Gastrocnemius medialis (tissue), 4 donors: ENCODE data around the gene METTL23. TPM values are rescaled to one million over a fixed set of nuclear protein-coding genes. Genes with fewer than 3 reads are reported as not detected.
A peak's percentile ranks its signal among the peaks of the same experiment; 100 is the strongest.

Experiments used
- ATAC-seq, 2 donors: fragments of 150-250 bp; one replicate each; pipeline ENCODE4 v1.9.1; 2016
- DNase-seq, 2 donors: peaks; one replicate each; pipeline ENCODE4 v3.0.0-alpha.2; 2019
- H3K27ac ChIP-seq, 4 donors: fragments of 200-600 bp; sonication (generic); 1 replicate in 1 of 4; 2 replicates in 3 of 4; pipeline ENCODE4 v1.5.1; 2016 to 2018; ENCODE audit warnings: mild to moderate bottlenecking in 2 of 4, moderate library complexity in 1 of 4
- H3K27me3 ChIP-seq, 3 donors: fragments of 200-600 bp; sonication (generic) in 2 of 3; 1 replicate in 1 of 3; 2 replicates in 2 of 3; pipeline versions ENCODE4 v1.5.1 to v1.6.0; 2016 to 2019; ENCODE audit warnings: mild to moderate bottlenecking in 1 of 3, moderate library complexity in 1 of 3
- H3K36me3 ChIP-seq, 2 donors: fragments of 200-600 bp; sonication (generic) in 1 of 2; one replicate each; pipeline ENCODE4 v1.5.1; 2017 to 2018
- H3K4me1 ChIP-seq, 2 donors: fragments of 200-600 bp; sonication (generic) in 1 of 2; one replicate each; pipeline ENCODE4 v1.5.1; 2016 to 2017; ENCODE audit warnings: mild to moderate bottlenecking in 2 of 2
- H3K4me3 ChIP-seq, 4 donors: fragments of 200-600 bp; sonication (generic) in 3 of 4; 1 replicate in 1 of 4; 2 replicates in 3 of 4; pipeline ENCODE4 v1.5.1; 2016 to 2019; ENCODE audit warnings: mild to moderate bottlenecking in 2 of 4
- H3K9me3 ChIP-seq, 3 donors: fragments of 200-600 bp; sonication (generic) in 2 of 3; 1 replicate in 1 of 3; 2 replicates in 2 of 3; pipeline ENCODE4 v1.5.1; 2016 to 2019
- POLR2A ChIP-seq, 2 donors: fragments of 450-650 bp; IDR thresholded peaks; one replicate each; pipeline ENCODE4 v1.6.1; 2017; ENCODE audit warnings: antibody characterized with exemption in 2 of 2, mild to moderate bottlenecking in 2 of 2, moderate library complexity in 2 of 2
- in situ Hi-C, 4 donors: fragments of 200-750 bp; cut with MboI; loops; one replicate each; pipeline versions ENCODE4 v1.15.0 to v1.8.0; 2017; ENCODE audit warnings: low sequenced_read_pairs in 4 of 4
- intact Hi-C: fragments of 100-400 bp; cut with DNase I; formaldehyde crosslinking; loops from one replicate; pipeline ENCODE4 v1.15.1; 2023; ENCODE audit warnings: low total_unique reads
- total RNA-seq, 4 donors: library from RNA; depleted of rRNA; stranded (reverse); fragments of >200 nt; gene quantifications; one replicate each; pipeline versions ENCODE4 v1.1.0 to v1.2.3, GENCODE V29; 2016
- TF ChIP-seq, protein P1 (sequence below), 5 experiments: fragments of 450-650 bp in 3 of 5; fragments of 200-600 bp in 2 of 5; sonication (generic) in 2 of 5; IDR thresholded peaks in 4 of 5; conservative IDR thresholded peaks in 1 of 5; 1 replicate in 4 of 5; 2 replicates in 1 of 5; pipeline ENCODE4 v1.5.1; 2016 to 2019; ENCODE audit warnings: antibody characterized with exemption in 5 of 5, mild to moderate bottlenecking in 3 of 5, moderate library complexity in 3 of 5

METTL23 gene
- total RNA-seq, 4 donors from 2014 or later, result 23.9 to 35.5 (median 29.7) TPM

- in situ Hi-C loops, result loop anchor here in 1 of 4 donors (25.0 kb wide), 1 partner anchor 152 kb away; a partner anchor contains a TSS
- intact Hi-C loops, result no loop called here
- Histone ChIP-seq H3K4me1 (peaks cover 35 to 37% of the 10 kb centered on the region in 2 donors), H3K36me3 (peaks cover 5 to 52% of the 10 kb centered on the region in 2 donors), H3K27ac (peak overlapping the region in 3 of 4 donors; percentile 3 to 84 (median 41)), H3K4me3 (no peak overlapping the region), H3K9me3 (no peaks in the 10 kb centered on the region), H3K27me3 (no peaks in the 10 kb centered on the region)
- no peak for TF ChIP-seq POLR2A (IDR thresholded peaks at IDR 0.05)
- TF ChIP-seq, protein P1, sequence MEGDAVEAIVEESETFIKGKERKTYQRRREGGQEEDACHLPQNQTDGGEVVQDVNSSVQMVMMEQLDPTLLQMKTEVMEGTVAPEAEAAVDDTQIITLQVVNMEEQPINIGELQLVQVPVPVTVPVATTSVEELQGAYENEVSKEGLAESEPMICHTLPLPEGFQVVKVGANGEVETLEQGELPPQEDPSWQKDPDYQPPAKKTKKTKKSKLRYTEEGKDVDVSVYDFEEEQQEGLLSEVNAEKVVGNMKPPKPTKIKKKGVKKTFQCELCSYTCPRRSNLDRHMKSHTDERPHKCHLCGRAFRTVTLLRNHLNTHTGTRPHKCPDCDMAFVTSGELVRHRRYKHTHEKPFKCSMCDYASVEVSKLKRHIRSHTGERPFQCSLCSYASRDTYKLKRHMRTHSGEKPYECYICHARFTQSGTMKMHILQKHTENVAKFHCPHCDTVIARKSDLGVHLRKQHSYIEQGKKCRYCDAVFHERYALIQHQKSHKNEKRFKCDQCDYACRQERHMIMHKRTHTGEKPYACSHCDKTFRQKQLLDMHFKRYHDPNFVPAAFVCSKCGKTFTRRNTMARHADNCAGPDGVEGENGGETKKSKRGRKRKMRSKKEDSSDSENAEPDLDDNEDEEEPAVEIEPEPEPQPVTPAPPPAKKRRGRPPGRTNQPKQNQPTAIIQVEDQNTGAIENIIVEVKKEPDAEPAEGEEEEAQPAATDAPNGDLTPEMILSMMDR (IDR thresholded peaks at IDR 0.05 in 4 of 5, conservative IDR thresholded peaks at IDR 0.05 in 1 of 5), result no peak
- DNase-seq (no peak), ATAC-seq (no peak)
Observed at GRCh38 chr17:76714336-76714735, 12.3 kb upstream of the METTL23 start.

- DNase-seq (peak; percentile 19 to 37), ATAC-seq (no peak)
- intact Hi-C loops, result loop anchor here (1.0 kb wide), 1 partner anchor 27 kb away; no protein-coding TSS in a partner anchor
- Histone ChIP-seq H3K9me3 (no peaks in the 10 kb centered on the region), H3K4me1 (peaks cover 30 to 33% of the 10 kb centered on the region in 2 donors), H3K27me3 (no peaks in the 10 kb centered on the region), H3K4me3 (no peak overlapping the region), H3K27ac (peak overlapping the region; percentile 66 to 84 (median 73)), H3K36me3 (peaks cover 5 to 58% of the 10 kb centered on the region in 2 donors)
- TF ChIP-seq, protein P1 (IDR thresholded peaks at IDR 0.05 in 4 of 5, conservative IDR thresholded peaks at IDR 0.05 in 1 of 5), result peak; percentile 57 to 84 (median 81)
- no peak for TF ChIP-seq POLR2A (IDR thresholded peaks at IDR 0.05)
- in situ Hi-C loops, result loop anchor here in 1 of 4 donors (25.0 kb wide), 1 partner anchor 153 kb away; a partner anchor contains a TSS
Observed at GRCh38 chr17:76714822-76715495, 11.7 kb upstream of the METTL23 start.

DNA sequence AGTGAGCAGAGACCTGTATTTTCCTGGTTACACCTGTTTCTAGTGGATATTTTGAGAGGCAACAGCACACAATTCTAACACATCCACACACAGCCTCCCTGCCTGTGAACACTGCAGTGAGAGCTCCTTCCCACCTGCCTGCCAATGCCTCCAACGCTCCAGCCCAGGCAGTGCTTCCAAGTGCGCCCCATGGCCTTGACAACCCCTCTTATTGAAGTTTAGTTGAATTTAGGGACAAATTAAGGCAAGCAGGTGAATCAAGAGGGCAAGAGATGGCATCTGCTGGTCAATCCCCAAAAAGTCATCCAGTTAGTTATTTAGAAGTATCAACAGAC lies 11.2 kb upstream of the METTL23 start:
- in situ Hi-C loops, result loop anchor here in 1 of 4 donors (25.0 kb wide), 1 partner anchor 153 kb away; a partner anchor contains a TSS
- peaks cover 30 to 33% of the 10 kb centered on the region in 2 donors for H3K4me1 ChIP-seq
- no peak for ATAC-seq
- intact Hi-C loops, result loop anchor here (1.0 kb wide), 1 partner anchor 27 kb away; no protein-coding TSS in a partner anchor
- no peak for DNase-seq
- H3K36me3 ChIP-seq, result peaks cover 5 to 64% of the 10 kb centered on the region in 2 donors
- TF ChIP-seq, protein P1 (IDR thresholded peaks at IDR 0.05 in 4 of 5, conservative IDR thresholded peaks at IDR 0.05 in 1 of 5), result no peak
- TF ChIP-seq POLR2A (IDR thresholded peaks at IDR 0.05), result no peak
- no peaks in the 10 kb centered on the region for H3K27me3 ChIP-seq
- peak overlapping the region; percentile 66 to 84 (median 73) for H3K27ac ChIP-seq
- H3K9me3 ChIP-seq, result no peaks in the 10 kb centered on the region
- no peak overlapping the region for H3K4me3 ChIP-seq

GRCh38 chr17:76716146-76716838 lies 10.3 kb upstream of the METTL23 start:
- Histone ChIP-seq H3K36me3 (peaks cover 5 to 72% of the 10 kb centered on the region in 2 donors), H3K4me1 (peaks cover 26 to 30% of the 10 kb centered on the region in 2 donors), H3K27ac (peak overlapping the region; percentile 66 to 84 (median 73)), H3K27me3 (no peaks in the 10 kb centered on the region), H3K9me3 (no peaks in the 10 kb centered on the region), H3K4me3 (no peak overlapping the region)
- ATAC-seq, result peak; percentile 90 to 91
- in situ Hi-C loops, result loop anchor here in 1 of 4 donors (25.0 kb wide), 1 partner anchor 154 kb away; a partner anchor contains a TSS
- DNase-seq, result peak; percentile 63 to 78
- intact Hi-C loops, result no loop called here
- TF ChIP-seq, protein P1 (IDR thresholded peaks at IDR 0.05 in 4 of 5, conservative IDR thresholded peaks at IDR 0.05 in 1 of 5), result no peak
- no peak for TF ChIP-seq POLR2A (IDR thresholded peaks at IDR 0.05)
